SK-N-SH (cell line): ENCODE results near the gene PAPPA2. TPM values are rescaled to one million over a fixed set of nuclear protein-coding genes. Genes with fewer than 3 reads are reported as not detected.

Experiments used
- CTCF ChIA-PET: fragments of 300-600, 350-600 bp; formaldehyde crosslinking; extraction: SDS; loops from one replicate; lab custom pipeline; 2021; lab: Yijun Ruan, JAX
- POLR2A ChIA-PET: fragments of 350-600 bp; sonication (Branson Sonifier 250); formaldehyde crosslinking; extraction: SDS; loops from one replicate; lab custom pipeline; 2020; ENCODE audit warnings: antibody characterized with exemption, inconsistent platforms; lab: Yijun Ruan, JAX
- DNase-seq: peaks from one replicate; pipeline ENCODE4 v3.0.0; 2012
- H2AFZ ChIP-seq: fragments of 200-600 bp; sonication (generic); 2 replicates; pipeline ENCODE4 v1.8.1; 2016; ENCODE audit warnings: antibody characterized with exemption, mild to moderate bottlenecking, low read depth
- H3F3A ChIP-seq: fragments of 200-600 bp; sonication (generic); replicated peaks from 2 replicates; pipeline ENCODE3; 2016; ENCODE audit warnings: antibody characterized with exemption, mild to moderate bottlenecking; ENCODE audit not compliant: insufficient read depth
- H3K27ac ChIP-seq, 2 experiments: fragments of 200-500 bp in 1 of 2; fragments of 200-600 bp in 1 of 2; sonication (Bioruptor generic) in 1 of 2; sonication (generic), shearing (Covaris generic) in 1 of 2; 2 replicates each; pipeline versions ENCODE4 v1.5.1 to v1.6.1; 2014 to 2016; ENCODE audit warnings: low read depth in 2 of 2, inconsistent platforms in 1 of 2, low read length in 1 of 2, mild to moderate bottlenecking in 1 of 2, mixed read lengths in 1 of 2
- H3K27me3 ChIP-seq: fragments of 200-600 bp; sonication (generic), shearing (Covaris generic); 2 replicates; pipeline ENCODE4 v1.6.1; 2016; ENCODE audit warnings: mixed run types; ENCODE audit not compliant: insufficient read depth
- H3K36me3 ChIP-seq, 2 experiments: fragments of 200-500 bp in 1 of 2; fragments of 200-600 bp in 1 of 2; sonication (Bioruptor generic) in 1 of 2; sonication (generic) in 1 of 2; replicated peaks in 1 of 2; 2 replicates each; pipeline versions ENCODE3 to v1.5.1; 2014 to 2016; ENCODE audit warnings: low read length in 1 of 2, mild to moderate bottlenecking in 1 of 2; ENCODE audit not compliant: insufficient read depth in 2 of 2, control insufficient read depth in 1 of 2
- H3K4me1 ChIP-seq, 2 experiments: fragments of 200-500 bp in 1 of 2; fragments of 200-600 bp in 1 of 2; sonication (Bioruptor generic) in 1 of 2; sonication (generic), shearing (Covaris generic) in 1 of 2; 2 replicates each; pipeline versions ENCODE4 v1.5.1 to v1.6.1; 2014 to 2016; ENCODE audit warnings: low read depth in 1 of 2, low read length in 1 of 2, mixed run types in 1 of 2; ENCODE audit not compliant: insufficient read depth in 2 of 2, control insufficient read depth in 1 of 2
- H3K4me2 ChIP-seq: fragments of 200-600 bp; sonication (generic), shearing (Covaris generic); 2 replicates; pipeline ENCODE4 v1.6.1; 2017; ENCODE audit warnings: mixed run types
- H3K4me3 ChIP-seq, 2 experiments: fragments of 200-500 bp in 1 of 2; fragments of 200-600 bp in 1 of 2; sonication (Bioruptor generic) in 1 of 2; sonication (generic), shearing (Covaris generic) in 1 of 2; 2 replicates each; pipeline versions ENCODE4 v1.5.1 to v1.8.1; 2014 to 2016; ENCODE audit warnings: low read depth in 2 of 2, inconsistent platforms in 1 of 2, low read length in 1 of 2, mild to moderate bottlenecking in 1 of 2, mixed read lengths in 1 of 2, moderate library complexity in 1 of 2
- H3K79me2 ChIP-seq: fragments of 200-600 bp; sonication (generic); 2 replicates; pipeline ENCODE4 v1.8.1; 2017; ENCODE audit warnings: mild to moderate bottlenecking; ENCODE audit not compliant: insufficient read depth
- H3K9ac ChIP-seq: fragments of 200-600 bp; sonication (generic); 2 replicates; pipeline ENCODE4 v1.6.1; 2017; ENCODE audit warnings: mixed run types
- H3K9me2 ChIP-seq: fragments of 200-600 bp; sonication (generic); 2 replicates; pipeline ENCODE4 v1.6.1; 2017; ENCODE audit warnings: mixed run types
- H3K9me3 ChIP-seq: fragments of 200-600 bp; sonication (generic); 2 replicates; pipeline ENCODE4 v1.6.1; 2017; ENCODE audit warnings: mixed run types, mild to moderate bottlenecking, moderate library complexity
- H4K20me1 ChIP-seq: fragments of 200-600 bp; sonication (generic); 2 replicates; pipeline ENCODE4 v1.6.1; 2017; ENCODE audit warnings: mild to moderate bottlenecking, mixed run types; ENCODE audit not compliant: insufficient read depth
- ELF1 ChIP-seq: IDR thresholded peaks from 2 replicates; pipeline ENCODE4 v1.4.0; 2012
- EZH2phosphoT487 ChIP-seq: fragments of 200-600 bp; sonication (generic); IDR thresholded peaks from 2 replicates; pipeline ENCODE4 v1.6.1; 2017; ENCODE audit warnings: low read depth, mixed run types, mild to moderate bottlenecking, antibody characterized with exemption, moderate library complexity, borderline replicate concordance
- FOXJ3 ChIP-seq: sonication (generic); formaldehyde crosslinking; IDR thresholded peaks from 2 replicates; pipeline ENCODE4 v1.5.1; 2020; ENCODE audit warnings: mild to moderate bottlenecking, missing genetic modification reagents
- NFIC ChIP-seq: IDR thresholded peaks from 2 replicates; pipeline ENCODE4 v1.4.0; 2012; ENCODE audit warnings: borderline replicate concordance
- PBX3 ChIP-seq: IDR thresholded peaks from 2 replicates; pipeline ENCODE4; 2012
- RAD21 ChIP-seq: IDR thresholded peaks from 2 replicates; pipeline ENCODE4 v1.6.1; 2012; ENCODE audit warnings: mild to moderate bottlenecking, low read length
- SIN3A ChIP-seq: IDR thresholded peaks from 2 replicates; pipeline ENCODE4 v1.6.1; 2012; ENCODE audit warnings: low read depth, mild to moderate bottlenecking, low read length, moderate library complexity, borderline replicate concordance
- TAF1 ChIP-seq: IDR thresholded peaks from 2 replicates; pipeline ENCODE4 v1.6.1; 2012; ENCODE audit warnings: low read depth, mild to moderate bottlenecking, low read length, moderate library complexity, borderline replicate concordance
- TCF12 ChIP-seq: IDR thresholded peaks from 2 replicates; pipeline ENCODE4 v1.4.0; 2012
- WGBS: methylation state at CpG from one replicate; pipeline ENCODE4 v1.1.6; 2017; ENCODE audit warnings: low lambda C conversion rate; 5-methylcytosine and 5-hydroxymethylcytosine counted together
- polyA plus RNA-seq, 3 experiments: library from polyadenylated mRNA; depleted of rRNA; stranded (reverse); fragments of >200 nt; gene quantifications; 2 replicates each; pipeline ENCODE4 v1.2.3, GENCODE V29; 2012
- TF ChIP-seq, protein P1 (sequence below): fragments of 150-350 bp; IDR thresholded peaks from 2 replicates; pipeline ENCODE4 v1.6.1; 2017; ENCODE audit warnings: antibody characterized with exemption, low read length, low read depth, borderline replicate concordance
- TF ChIP-seq, protein P2 (sequence below): fragments of 200-600 bp; sonication (generic); IDR thresholded peaks from 2 replicates; pipeline ENCODE4 v1.6.1; 2017; ENCODE audit warnings: antibody characterized with exemption, mild to moderate bottlenecking, moderate library complexity
- TF ChIP-seq, protein P3 (sequence below): IDR thresholded peaks from 2 replicates; pipeline ENCODE4 v1.4.0; 2012; ENCODE audit warnings: low read depth, borderline replicate concordance

The PAPPA2 gene
- polyA plus RNA-seq, 1 of the 3 experiments (the other 2 are of a cell fraction) = 0.02 TPM

DNA sequence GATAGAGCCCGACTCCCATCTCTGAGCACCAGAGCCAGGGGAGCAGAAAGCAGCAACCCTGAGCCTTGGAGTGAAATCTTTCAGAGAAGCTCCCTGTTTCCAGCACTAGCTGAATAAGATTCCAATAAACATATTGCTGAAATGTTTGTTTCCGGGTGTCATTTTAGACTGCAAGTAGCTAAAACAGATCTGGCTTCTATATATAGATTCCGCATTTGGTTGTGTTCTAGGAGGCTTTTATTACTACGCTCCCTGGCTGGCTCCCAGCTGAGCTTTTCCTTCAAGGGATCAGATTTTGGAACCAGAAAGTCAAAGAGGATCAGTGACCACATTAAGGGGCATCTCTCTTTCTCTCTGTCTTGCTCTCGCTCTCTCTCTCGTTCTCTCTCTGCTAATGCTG, 88.2 kb downstream of the PAPPA2 start:
- Histone ChIP-seq H3K36me3 (no peaks in the 10 kb centered on the region), H3K9me3 (no peaks in the 10 kb centered on the region), H3K4me3 (no peak overlapping the region), H3K9ac (no peak overlapping the region), H3K4me1 (no peaks in the 10 kb centered on the region; a peak in 1 of 4 replicates), H3K4me2 (no peak overlapping the region), H3K79me2 (no peaks in the 10 kb centered on the region), H3F3A (no peaks in the 10 kb centered on the region), H4K20me1 (no peaks in the 10 kb centered on the region), H2AFZ (no peak overlapping the region), H3K27ac (no peak overlapping the region), H3K9me2 (no peaks in the 10 kb centered on the region), H3K27me3 (no peaks in the 10 kb centered on the region; the same call in 1 of the 2 replicates)
- 50% methylated on average over 6 of the region's 6 CpGs for WGBS
- POLR2A ChIA-PET = no interaction called here
- TF ChIP-seq ELF1 (no peak), TAF1 (no peak)
- TF ChIP-seq, protein P1, sequence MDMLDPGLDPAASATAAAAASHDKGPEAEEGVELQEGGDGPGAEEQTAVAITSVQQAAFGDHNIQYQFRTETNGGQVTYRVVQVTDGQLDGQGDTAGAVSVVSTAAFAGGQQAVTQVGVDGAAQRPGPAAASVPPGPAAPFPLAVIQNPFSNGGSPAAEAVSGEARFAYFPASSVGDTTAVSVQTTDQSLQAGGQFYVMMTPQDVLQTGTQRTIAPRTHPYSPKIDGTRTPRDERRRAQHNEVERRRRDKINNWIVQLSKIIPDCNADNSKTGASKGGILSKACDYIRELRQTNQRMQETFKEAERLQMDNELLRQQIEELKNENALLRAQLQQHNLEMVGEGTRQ = no peak
- no peak for DNase-seq
- CTCF ChIA-PET = interaction anchor here (1.5 to 2.9 kb wide), 3 partner anchors 9 to 329 kb away, joined by 5 to 22 read pairs (median 6); no protein-coding TSS in a partner anchor

- TF ChIP-seq NFIC (no peak), RAD21 (no peak), PBX3 (no peak), FOXJ3 (CRISPR knock-in tag) (no peak), SIN3A (no peak), TCF12 (no peak), ELF1 (no peak), EZH2phosphoT487 (no peak)
- TF ChIP-seq, protein P2, sequence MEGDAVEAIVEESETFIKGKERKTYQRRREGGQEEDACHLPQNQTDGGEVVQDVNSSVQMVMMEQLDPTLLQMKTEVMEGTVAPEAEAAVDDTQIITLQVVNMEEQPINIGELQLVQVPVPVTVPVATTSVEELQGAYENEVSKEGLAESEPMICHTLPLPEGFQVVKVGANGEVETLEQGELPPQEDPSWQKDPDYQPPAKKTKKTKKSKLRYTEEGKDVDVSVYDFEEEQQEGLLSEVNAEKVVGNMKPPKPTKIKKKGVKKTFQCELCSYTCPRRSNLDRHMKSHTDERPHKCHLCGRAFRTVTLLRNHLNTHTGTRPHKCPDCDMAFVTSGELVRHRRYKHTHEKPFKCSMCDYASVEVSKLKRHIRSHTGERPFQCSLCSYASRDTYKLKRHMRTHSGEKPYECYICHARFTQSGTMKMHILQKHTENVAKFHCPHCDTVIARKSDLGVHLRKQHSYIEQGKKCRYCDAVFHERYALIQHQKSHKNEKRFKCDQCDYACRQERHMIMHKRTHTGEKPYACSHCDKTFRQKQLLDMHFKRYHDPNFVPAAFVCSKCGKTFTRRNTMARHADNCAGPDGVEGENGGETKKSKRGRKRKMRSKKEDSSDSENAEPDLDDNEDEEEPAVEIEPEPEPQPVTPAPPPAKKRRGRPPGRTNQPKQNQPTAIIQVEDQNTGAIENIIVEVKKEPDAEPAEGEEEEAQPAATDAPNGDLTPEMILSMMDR = no peak
- TF ChIP-seq, protein P3, sequence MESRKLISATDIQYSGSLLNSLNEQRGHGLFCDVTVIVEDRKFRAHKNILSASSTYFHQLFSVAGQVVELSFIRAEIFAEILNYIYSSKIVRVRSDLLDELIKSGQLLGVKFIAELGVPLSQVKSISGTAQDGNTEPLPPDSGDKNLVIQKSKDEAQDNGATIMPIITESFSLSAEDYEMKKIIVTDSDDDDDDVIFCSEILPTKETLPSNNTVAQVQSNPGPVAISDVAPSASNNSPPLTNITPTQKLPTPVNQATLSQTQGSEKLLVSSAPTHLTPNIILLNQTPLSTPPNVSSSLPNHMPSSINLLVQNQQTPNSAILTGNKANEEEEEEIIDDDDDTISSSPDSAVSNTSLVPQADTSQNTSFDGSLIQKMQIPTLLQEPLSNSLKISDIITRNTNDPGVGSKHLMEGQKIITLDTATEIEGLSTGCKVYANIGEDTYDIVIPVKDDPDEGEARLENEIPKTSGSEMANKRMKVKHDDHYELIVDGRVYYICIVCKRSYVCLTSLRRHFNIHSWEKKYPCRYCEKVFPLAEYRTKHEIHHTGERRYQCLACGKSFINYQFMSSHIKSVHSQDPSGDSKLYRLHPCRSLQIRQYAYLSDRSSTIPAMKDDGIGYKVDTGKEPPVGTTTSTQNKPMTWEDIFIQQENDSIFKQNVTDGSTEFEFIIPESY = no peak
- Histone ChIP-seq H3K27ac (no peak overlapping the region), H3K79me2 (no peaks in the 10 kb centered on the region), H3K9me2 (no peaks in the 10 kb centered on the region), H2AFZ (no peak overlapping the region), H3K36me3 (no peaks in the 10 kb centered on the region), H3K4me2 (no peak overlapping the region), H3K9me3 (no peaks in the 10 kb centered on the region), H3K27me3 (no peaks in the 10 kb centered on the region; the same call in 1 of the 2 replicates), H4K20me1 (no peaks in the 10 kb centered on the region), H3K4me3 (no peak overlapping the region), H3K9ac (no peak overlapping the region), H3F3A (no peaks in the 10 kb centered on the region), H3K4me1 (no peaks in the 10 kb centered on the region; a peak in 1 of 4 replicates)
- ChIA-PET CTCF (interaction anchor here (1.0 to 2.9 kb wide), 4 partner anchors 8 to 1179 kb away, joined by 3 to 22 read pairs (median 6); no protein-coding TSS in a partner anchor), POLR2A (interaction anchor here (0.5 kb wide), 1 partner anchor 12 kb away, joined by 3 read pairs; no protein-coding TSS in a partner anchor)
- WGBS = 20% methylated on average over 10 of the region's 10 CpGs
- no peak for DNase-seq
Observed at GRCh38 chr1:176552217-176552991, 89.4 kb downstream of the PAPPA2 start.
